SH-SY5Y (cell line): ENCODE results near the gene TMEM98.

Source experiments
- GATA2 ChIP-seq: IDR thresholded peaks from 2 replicates; pipeline ENCODE4 v1.6.1; 2011; ENCODE audit warnings: mild to moderate bottlenecking, low read depth, low read length
- GATA3 ChIP-seq: IDR thresholded peaks from 2 replicates; pipeline ENCODE4 v1.6.1; 2011; ENCODE audit warnings: low read depth, mild to moderate bottlenecking, low read length, moderate library complexity

GRCh38 chr17:32980230-32980629 is 52.3 kb downstream of the TMEM98 start:
- TF ChIP-seq GATA2, result no peak
- TF ChIP-seq GATA3, result no peak
